AG04449 (cell line): Measurements from ENCODE around the gene ARHGAP10.

Experiments used
- CTCF ChIA-PET: fragments of 350-600 bp; formaldehyde crosslinking; extraction: SDS; loops from one replicate; lab custom pipeline; 2021; ENCODE audit warnings: antibody characterized with exemption; lab: Yijun Ruan, JAX
- POLR2A ChIA-PET: fragments of 400-600, 350-600 bp; formaldehyde crosslinking; extraction: SDS; loops from one replicate; lab custom pipeline; 2020; ENCODE audit warnings: antibody characterized with exemption, inconsistent platforms; lab: Yijun Ruan, JAX
- DNase-seq: peaks from one replicate; pipeline ENCODE4 v3.0.0-alpha.2; 2010; ENCODE audit warnings: low read depth, low spot score
- H3K4me3 ChIP-seq: 2 replicates; pipeline ENCODE4 v1.5.1; 2011; ENCODE audit warnings: low read depth, mild to moderate bottlenecking, control low read depth, low read length
- TF ChIP-seq, protein P1 (sequence below): IDR thresholded peaks from one replicate; pipeline ENCODE4 v1.5.1; 2011; ENCODE audit warnings: mild to moderate bottlenecking, moderate library complexity, low read length, control low read depth, inconsistent platforms; ENCODE audit not compliant: insufficient read depth; ENCODE audit errors: missing control alignments

Gene ARHGAP10

DNA sequence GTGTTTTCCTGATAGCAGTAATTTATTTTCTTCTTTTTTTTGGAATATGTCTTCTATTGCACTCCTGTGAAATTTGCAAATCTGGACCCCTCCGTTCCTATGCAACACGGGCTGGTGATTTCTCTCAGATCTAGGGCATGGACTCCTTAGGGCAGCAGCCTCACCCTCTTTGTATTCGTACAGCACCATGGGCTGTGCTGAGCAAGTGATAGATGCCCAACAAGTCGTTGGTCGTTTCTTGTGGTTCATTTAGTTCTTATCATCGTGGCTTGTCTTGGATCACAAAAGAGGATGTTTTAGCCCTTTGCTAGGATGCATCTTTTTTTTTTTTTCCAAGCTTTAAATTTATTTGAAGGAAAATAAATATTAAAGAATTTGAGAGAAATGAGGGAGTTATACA, 82.1 kb downstream of the ARHGAP10 start:
- DNase-seq: no peak
- no peak overlapping the region for H3K4me3 ChIP-seq
- CTCF ChIA-PET: interaction anchor here (0.8 kb wide), 1 partner anchor 18 kb away, joined by 3 read pairs; no protein-coding TSS in a partner anchor
- TF ChIP-seq, protein P1, sequence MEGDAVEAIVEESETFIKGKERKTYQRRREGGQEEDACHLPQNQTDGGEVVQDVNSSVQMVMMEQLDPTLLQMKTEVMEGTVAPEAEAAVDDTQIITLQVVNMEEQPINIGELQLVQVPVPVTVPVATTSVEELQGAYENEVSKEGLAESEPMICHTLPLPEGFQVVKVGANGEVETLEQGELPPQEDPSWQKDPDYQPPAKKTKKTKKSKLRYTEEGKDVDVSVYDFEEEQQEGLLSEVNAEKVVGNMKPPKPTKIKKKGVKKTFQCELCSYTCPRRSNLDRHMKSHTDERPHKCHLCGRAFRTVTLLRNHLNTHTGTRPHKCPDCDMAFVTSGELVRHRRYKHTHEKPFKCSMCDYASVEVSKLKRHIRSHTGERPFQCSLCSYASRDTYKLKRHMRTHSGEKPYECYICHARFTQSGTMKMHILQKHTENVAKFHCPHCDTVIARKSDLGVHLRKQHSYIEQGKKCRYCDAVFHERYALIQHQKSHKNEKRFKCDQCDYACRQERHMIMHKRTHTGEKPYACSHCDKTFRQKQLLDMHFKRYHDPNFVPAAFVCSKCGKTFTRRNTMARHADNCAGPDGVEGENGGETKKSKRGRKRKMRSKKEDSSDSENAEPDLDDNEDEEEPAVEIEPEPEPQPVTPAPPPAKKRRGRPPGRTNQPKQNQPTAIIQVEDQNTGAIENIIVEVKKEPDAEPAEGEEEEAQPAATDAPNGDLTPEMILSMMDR: no peak
- POLR2A ChIA-PET: no interaction called here

DNA sequence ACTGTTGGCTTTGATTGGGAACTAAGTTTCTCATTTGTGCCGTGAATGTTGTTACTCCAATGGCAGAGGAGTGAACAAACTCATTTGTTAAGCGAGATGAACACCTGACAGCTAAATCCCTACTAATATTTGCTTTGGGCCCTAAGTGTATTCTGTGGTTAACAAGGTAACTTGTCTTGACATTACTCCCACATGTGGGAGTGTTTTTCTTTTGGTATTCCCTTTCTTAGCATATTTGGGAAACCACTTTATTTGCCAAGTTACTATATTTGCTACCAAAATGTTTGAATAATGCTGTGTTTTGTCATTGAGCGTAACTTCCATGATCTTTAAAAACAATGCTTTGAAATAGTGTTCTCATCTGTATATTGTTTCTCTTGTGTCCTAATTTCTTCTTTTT, 82.5 kb downstream of the ARHGAP10 start:
- no peak for DNase-seq
- CTCF ChIA-PET: interaction anchor here (0.8 kb wide), 1 partner anchor 19 kb away, joined by 3 read pairs; no protein-coding TSS in a partner anchor
- TF ChIP-seq, protein P1: no peak
- no peak overlapping the region for H3K4me3 ChIP-seq
- POLR2A ChIA-PET: no interaction called here

DNA sequence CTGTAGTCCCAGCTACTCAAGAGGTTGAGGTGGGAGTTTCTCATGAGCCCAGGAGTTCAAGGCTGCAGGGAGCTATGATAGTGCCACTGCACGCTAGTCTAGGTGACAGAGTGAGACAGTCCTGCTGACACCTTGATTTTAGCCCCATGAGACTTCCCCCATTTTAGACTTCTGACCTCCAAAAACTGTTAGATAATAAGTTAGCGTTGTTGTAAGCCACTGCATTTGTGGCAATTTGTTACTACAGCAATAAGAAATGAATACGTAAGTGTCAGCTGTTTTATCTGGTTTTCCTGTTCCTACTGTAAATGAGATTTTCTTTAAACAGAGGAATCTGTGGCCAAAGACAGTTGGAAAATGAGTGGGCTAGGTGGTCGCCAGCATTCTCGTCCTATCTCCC, 83.9 kb downstream of the ARHGAP10 start:
- no peak for DNase-seq
- TF ChIP-seq, protein P1: no peak
- CTCF ChIA-PET: interaction anchor here (0.6 to 1.4 kb wide), 2 partner anchors 45 to 51 kb away, joined by 3 to 4 read pairs; no protein-coding TSS in a partner anchor

DNA sequence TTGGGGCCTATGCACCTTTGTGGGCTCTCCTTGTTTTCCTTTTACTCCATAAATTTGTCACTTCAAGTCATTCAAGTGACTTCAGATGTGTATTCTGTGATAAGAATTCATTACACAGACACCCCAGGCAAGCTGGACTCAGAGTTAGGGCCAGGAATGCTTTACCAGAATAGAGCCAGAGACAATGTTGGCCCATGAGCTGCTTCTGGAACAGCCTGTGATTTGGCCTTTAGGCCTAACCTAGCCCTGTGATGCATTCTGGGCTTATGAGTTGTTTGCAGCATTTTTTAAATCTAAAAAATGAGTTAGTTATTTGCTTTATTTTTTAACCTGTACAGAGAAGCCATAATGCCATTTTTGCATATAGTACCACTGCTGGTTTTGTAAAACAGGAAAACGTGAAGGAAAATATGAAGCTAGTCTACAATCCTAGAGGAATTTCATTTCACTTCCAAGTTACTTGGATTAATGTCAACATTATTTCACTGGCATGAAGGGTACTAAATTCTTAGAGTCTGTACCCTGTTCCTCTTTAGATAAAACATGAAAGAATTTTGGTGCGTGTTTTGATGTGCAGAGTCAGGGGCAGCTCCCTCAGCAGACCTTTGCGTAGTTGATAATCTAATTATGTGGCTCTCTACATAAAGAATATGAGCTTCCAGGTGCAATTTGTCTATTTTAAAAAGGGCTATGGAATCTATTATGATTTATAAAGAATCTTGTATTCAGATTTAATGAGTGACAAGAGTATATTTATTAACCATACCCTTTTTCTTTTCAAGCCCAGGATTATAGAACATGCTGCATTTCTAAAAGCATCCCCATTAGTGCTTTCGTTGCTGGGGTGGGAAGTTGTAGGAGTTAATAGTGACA, 84.7 kb downstream of the ARHGAP10 start:
- POLR2A ChIA-PET: no interaction called here
- H3K4me3 ChIP-seq: no peak overlapping the region
- no peak for DNase-seq
- CTCF ChIA-PET: interaction anchor here (1.0 to 1.4 kb wide), 2 partner anchors 21 to 50 kb away, joined by 3 to 4 read pairs; no protein-coding TSS in a partner anchor
- TF ChIP-seq, protein P1: no peak

More for the DNA sequence above, 83.9 kb downstream of the ARHGAP10 start:
- POLR2A ChIA-PET: no interaction called here
- H3K4me3 ChIP-seq: no peak overlapping the region

DNA sequence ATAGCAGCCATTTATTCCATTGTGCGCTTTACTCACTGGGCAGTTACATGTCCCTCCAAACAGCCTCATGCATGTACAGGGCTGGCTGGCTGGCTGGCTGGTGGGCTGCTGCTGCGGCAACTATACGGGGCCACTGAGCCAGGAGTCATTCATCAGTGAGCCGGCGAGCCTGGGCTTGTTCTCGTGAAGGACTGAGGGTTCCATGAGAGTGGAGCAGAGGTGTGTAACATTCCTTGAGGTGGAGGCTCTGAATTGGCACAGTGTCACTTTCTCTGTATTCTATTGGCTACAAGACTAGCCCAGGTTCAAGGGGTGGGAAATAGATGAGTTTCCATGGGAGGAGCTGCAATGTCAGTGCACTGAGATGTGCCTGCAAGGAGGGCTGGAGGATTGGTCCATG, 89.1 kb downstream of the ARHGAP10 start:
- CTCF ChIA-PET: interaction anchor here (3.4 kb wide), 1 partner anchor 45 kb away, joined by 15 read pairs; no protein-coding TSS in a partner anchor

More for the DNA sequence above, 89.1 kb downstream of the ARHGAP10 start:
- POLR2A ChIA-PET: no interaction called here
- no peak for DNase-seq
- H3K4me3 ChIP-seq: no peak overlapping the region
- TF ChIP-seq, protein P1: no peak
